H1 (cell line): Measurements from ENCODE around the gene SLC35B2. TPM values are rescaled to one million over a fixed set of nuclear protein-coding genes. Genes with fewer than 3 reads are reported as not detected.

Experiments
- ATF3 ChIP-seq: IDR thresholded peaks from 2 replicates; pipeline ENCODE4 v1.6.1; 2011; ENCODE audit warnings: low read depth, mild to moderate bottlenecking, low read length; ENCODE audit not compliant: insufficient read depth
- CHD2 ChIP-seq: IDR thresholded peaks from 2 replicates; pipeline ENCODE4 v1.6.1; 2012; ENCODE audit warnings: low read length, improper control_type of control experiment
- JUND ChIP-seq: IDR thresholded peaks from 2 replicates; pipeline ENCODE4 v1.6.1; 2011; ENCODE audit warnings: mild to moderate bottlenecking, improper control_type of control experiment, low read length
- KDM4A ChIP-seq: IDR thresholded peaks from one replicate; pipeline ENCODE4 v1.7.1; 2012; ENCODE audit warnings: low read depth, mild to moderate bottlenecking, moderate library complexity, low read length, inconsistent platforms; ENCODE audit not compliant: severe bottlenecking
- MAFK ChIP-seq: IDR thresholded peaks from 2 replicates; pipeline ENCODE4 v1.6.1; 2012; ENCODE audit warnings: low read depth, mild to moderate bottlenecking, improper control_type of control experiment, low read length
- NANOG ChIP-seq: IDR thresholded peaks from 2 replicates; pipeline ENCODE4 v1.6.1; 2011; ENCODE audit warnings: low read length, low read depth, mild to moderate bottlenecking, inconsistent platforms; ENCODE audit not compliant: insufficient read depth, poor library complexity, severe bottlenecking
- SIN3A ChIP-seq, 2 experiments: IDR thresholded peaks in 1 of 2; conservative IDR thresholded peaks in 1 of 2; 2 replicates each; pipeline ENCODE4 v1.6.1; 2011 to 2012; ENCODE audit warnings: low read length in 2 of 2, improper control_type of control experiment in 1 of 2, low read depth in 1 of 2, mild to moderate bottlenecking in 1 of 2
- SP1 ChIP-seq: IDR thresholded peaks from 2 replicates; pipeline ENCODE4 v1.6.1; 2011; ENCODE audit warnings: low read depth, low read length
- SRF ChIP-seq: IDR thresholded peaks from 2 replicates; pipeline ENCODE4 v1.6.1; 2011; ENCODE audit warnings: mild to moderate bottlenecking, low read depth, low read length, moderate library complexity
- TAF1 ChIP-seq: IDR thresholded peaks from 2 replicates; pipeline ENCODE4 v1.6.1; 2011; ENCODE audit warnings: mild to moderate bottlenecking, low read depth, low read length
- TBP ChIP-seq: IDR thresholded peaks from 2 replicates; pipeline ENCODE4 v1.6.1; 2011; ENCODE audit warnings: low read depth, low read length, improper control_type of control experiment
- polyA plus RNA-seq, 7 experiments: library from polyadenylated mRNA; depleted of rRNA in 3 of 7; stranded (reverse) in 5 of 7; unstranded in 2 of 7; fragments of >200 nt in 5 of 7; fragments of 200-250 nt in 2 of 7; gene quantifications; 1 replicate in 5 of 7; 2 replicates in 1 of 7; 4 replicates in 1 of 7; pipeline versions ENCODE4 v1.2.1 to v1.2.3, GENCODE V29; 2011 to 2013; ENCODE audit warnings: missing spikeins in 2 of 7, mixed read lengths in 2 of 7
- total RNA-seq: library from RNA; stranded (reverse); fragmentation: NEBNext Ultra II Directional; extraction: Animal tissue kit (Norgen Biotek cat#: 25700); gene quantifications from 2 replicates; pipeline ENCODE4 v1.2.1, GENCODE V29; 2021

The SLC35B2 gene
- total and polyA plus RNA-seq, 2 of the 8 experiments (the other 6 are each of a cell fraction or from before 2014, with no cell fraction given) = 29.5 to 65.0 TPM

GRCh38 chr6:44221961-44222335 is 35.4 kb downstream of the SLC35B2 start (continued):
- TF ChIP-seq KDM4A (no peak), MAFK (no peak), TAF1 (no peak), CHD2 (no peak), ATF3 (no peak), SIN3A (conservative IDR thresholded peaks at IDR 0.05 in 1 of 2, IDR thresholded peaks at IDR 0.05 in 1 of 2; ENCODE audit: low read depth in 1 of 2, low read length in 2 of 2) (no peak), JUND (no peak), SRF (no peak), TBP (no peak), NANOG (no peak), SP1 (no peak)
